Activated CD8-positive, alpha-beta memory T cell treated with anti-CD3 and anti-CD28 coated beads, Interleukin-2, amount 50 U/mL, for 24 hours (primary cell): ENCODE results near the gene NALF2.

Source experiments
- DNase-seq: peaks from one replicate; pipeline ENCODE4 v3.0.0-alpha.2; 2020; ENCODE audit errors: extremely low read depth

NALF2 gene

DNA sequence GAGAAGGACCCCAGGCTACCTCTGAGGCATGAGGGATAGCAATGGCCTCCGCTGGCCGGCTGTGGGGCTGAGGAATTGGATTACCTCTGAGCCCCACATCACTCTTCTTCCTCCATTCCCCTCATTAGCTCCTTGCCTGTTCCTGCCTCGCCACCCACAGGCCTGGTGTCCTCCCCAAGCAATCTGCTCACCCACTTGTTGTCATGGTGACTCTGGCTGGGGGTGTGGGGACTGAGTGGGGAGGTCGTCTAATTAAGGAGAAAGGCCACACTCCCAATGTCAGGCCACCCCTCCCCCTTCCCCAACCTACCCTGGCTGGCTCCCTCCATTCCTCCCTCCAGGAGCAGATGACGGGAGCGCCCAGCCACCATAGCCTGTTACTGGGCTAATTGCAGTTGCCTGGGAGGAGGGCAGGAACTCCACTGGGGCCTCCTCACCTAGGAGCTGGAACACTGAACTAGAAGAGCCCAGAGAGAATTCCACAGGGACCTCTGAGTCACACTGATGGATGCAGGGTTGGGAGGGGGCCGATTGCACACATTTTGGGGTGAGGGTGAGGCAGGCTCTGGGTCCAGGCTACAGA lies 20.7 kb downstream of the NALF2 start:
- DNase-seq: no peak

DNA sequence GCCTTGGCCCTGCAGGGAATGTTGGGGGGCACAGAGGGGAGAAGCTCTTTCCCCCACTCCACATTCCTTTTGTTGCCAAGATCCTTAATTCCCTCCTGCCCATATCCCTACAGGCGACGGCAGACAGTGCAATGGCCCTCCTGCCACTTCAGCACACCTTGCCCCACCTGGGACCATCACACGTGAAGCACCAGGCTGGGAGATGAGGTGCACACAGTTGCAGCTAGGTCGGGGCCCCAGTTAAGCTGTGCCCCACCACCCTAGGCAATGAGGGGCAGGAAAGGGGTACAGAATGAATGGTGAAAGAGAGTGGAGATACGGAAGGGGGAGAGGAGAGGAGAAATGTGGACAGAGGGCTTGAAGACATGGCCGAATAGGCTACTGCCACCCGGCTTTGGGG lies 26.2 kb downstream of the NALF2 start:
- no peak for DNase-seq

DNA sequence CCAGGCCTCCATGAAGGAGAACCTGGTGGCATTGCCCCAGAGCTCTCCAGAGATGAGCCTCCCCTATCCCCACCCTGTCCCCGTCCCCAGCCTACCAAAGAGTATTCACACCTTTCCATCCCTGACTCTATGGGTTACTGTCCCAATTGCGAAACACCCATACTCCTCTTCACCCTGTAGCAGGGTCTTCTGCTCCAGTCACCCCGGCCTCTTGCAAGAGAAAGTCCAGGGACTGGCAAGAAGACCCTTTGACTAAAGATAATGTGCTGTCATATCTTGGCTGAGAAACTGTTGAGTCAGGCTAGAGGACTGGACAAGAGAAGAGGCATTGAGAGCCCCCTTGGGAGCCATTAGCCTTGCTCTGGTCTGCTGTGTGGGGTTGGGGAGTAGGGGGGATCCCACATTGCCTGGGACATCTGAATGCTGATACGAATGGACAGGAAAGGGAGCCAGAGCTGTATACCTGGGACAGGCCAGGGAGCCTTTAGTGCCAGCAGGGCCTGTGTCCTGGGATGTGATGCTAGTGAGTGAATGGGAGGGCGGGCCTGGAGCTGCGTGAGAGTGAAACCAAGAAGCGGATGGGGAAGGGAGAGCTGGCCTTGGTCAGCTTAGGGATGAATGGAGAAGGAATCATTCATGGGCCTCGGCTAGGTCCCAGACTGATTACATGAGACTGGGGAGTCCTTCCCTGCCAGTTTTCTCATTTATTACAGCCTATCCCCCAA lies 27.1 kb downstream of the NALF2 start:
- DNase-seq: no peak

GRCh38 chrX:69535661-69536060 lies 31.5 kb downstream of the NALF2 start:
- no peak for DNase-seq

- peak; percentile 29 for DNase-seq
These were observed 34.3 kb downstream of the NALF2 start for GRCh38 chrX:69538321-69538876.

DNA sequence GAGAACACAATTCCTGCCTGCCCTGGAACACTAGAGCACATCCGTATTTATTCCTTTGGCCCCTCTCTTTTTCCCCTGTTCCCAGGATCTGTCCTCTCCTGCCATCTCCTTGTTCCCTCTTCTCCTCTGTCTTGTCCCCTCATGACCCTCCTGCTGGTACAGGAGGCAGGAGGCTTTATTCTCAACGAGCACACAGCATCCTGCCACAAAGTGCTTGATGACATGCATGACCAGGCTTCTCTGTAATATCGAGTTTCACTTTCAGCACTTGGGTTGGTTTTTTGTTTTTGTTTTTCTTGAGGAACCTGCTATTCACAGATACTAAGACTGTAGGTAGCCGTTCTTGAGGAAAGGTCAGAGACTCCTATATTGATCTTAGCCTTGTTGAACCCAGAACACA lies 35.3 kb downstream of the NALF2 start:
- DNase-seq: no peak

DNA sequence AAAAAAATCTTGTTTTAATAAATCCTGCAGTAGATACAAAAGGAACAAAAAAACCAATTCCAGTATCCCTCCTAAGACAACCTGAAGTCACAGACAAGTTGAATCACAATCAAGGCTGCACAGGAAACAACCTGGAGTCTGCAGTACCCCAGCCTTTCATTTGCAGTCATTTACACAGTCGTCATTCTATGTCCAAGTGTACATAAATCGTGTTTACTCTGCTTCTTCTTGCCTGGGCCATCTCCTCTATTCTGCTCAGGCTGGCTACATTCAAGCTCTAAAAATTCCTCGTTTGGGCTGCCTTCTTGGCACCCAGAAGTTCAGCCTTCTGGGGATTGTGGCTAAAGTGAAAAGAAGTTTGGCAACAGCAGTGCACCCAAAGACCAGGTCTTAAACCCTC lies 37.8 kb downstream of the NALF2 start:
- no peak for DNase-seq

- DNase-seq: no peak
These were observed 39.4 kb downstream of the NALF2 start for GRCh38 chrX:69543572-69543971.

DNA sequence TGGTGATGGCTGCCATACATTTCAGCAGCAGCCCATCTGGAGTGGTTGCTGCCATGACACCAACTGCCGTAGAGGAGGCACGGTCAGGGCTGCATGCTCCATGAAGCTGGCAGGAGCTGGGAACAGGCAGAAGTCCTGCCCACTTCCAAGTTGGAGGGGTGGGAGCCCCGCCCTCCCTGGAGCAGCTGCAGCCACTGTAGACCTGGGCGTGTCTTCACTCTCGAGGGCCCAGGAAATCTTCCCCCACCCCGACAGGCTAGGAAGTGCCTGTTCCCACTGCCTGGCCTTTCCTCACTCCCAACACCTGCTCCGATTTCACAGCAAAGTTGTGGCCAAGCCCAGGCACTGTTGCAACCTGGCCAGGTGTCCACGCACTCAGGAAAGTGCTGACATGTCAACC lies 42.3 kb downstream of the NALF2 start:
- DNase-seq: no peak

DNA sequence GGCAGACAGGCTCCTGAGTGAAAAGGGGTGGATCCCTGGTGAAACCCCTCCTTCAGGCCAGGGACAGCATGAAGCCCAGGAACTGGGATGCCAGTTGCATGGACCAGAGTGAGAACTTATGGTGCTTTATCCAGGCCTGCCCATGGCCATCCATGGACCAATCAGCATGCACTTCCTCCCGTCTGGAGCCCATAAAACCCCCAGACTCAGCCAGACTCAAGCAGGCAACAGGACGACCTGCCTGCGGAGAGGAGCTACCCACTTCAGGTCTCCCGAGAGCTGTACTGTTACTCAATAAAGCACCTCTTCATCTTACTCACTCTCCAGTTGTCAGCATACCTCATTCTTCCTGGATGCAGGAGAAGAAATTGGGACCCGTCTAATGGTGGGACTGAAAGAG lies 42.9 kb downstream of the NALF2 start:
- DNase-seq: no peak

- no peak for DNase-seq
These were observed 47.4 kb downstream of the NALF2 start for GRCh38 chrX:69551421-69552009.

GRCh38 chrX:69552512-69552911 lies 48.4 kb downstream of the NALF2 start:
- DNase-seq: no peak
